ENCODE data around the gene DNAH8.

GRCh38 chr6:38755874-38756273 is 40.8 kb downstream of the DNAH8 start:
- TF ChIP-seq CTCF (IDR thresholded peaks at IDR 0.05) = no peak
- TF ChIP-seq POLR2A (IDR thresholded peaks at IDR 0.05; ENCODE audit: low read depth) = no peak
- TF ChIP-seq POLR2AphosphoS5 (IDR thresholded peaks at IDR 0.05) = no peak
- TF ChIP-seq EP300 (IDR thresholded peaks at IDR 0.05) = no peak

Data from esophagus muscularis mucosa (tissue), 4 donors.